Activated B cell treated with CpG ODN at 0.5 μM for 24 hours (primary cell): ENCODE data around the gene ENO1. TPM values are rescaled to one million over a fixed set of nuclear protein-coding genes. Genes with fewer than 3 reads are reported as not detected.

Source experiments
- ATAC-seq: fragments of 200-7000 bp; cut with Tn5 transposase; one replicate; pipeline ENCODE4 v1.10.0; 2021; ENCODE audit warnings: low read depth, mild to moderate bottlenecking, moderate library complexity
- CTCF ChIA-PET: fragments of 350-600 bp; sonication (Branson Sonifier 250); formaldehyde crosslinking; loops from one replicate; lab custom pipeline; 2021; ENCODE audit warnings: antibody characterized with exemption; lab: Charles Lee
- POLR2A ChIA-PET: fragments of 350-600 bp; sonication (Branson Sonifier 250); formaldehyde crosslinking; loops from one replicate; lab custom pipeline; 2021; ENCODE audit warnings: antibody characterized with exemption; lab: Charles Lee
- DNase-seq: peaks from one replicate; pipeline ENCODE4 v3.0.0; 2022
- H3K27ac Mint-ChIP-seq: one replicate; pipeline ENCODE4 v1.8.0; 2020; ENCODE audit warnings: mixed read lengths
- H3K27me3 Mint-ChIP-seq: one replicate; pipeline ENCODE4 v1.8.0; 2021; ENCODE audit warnings: mixed read lengths
- H3K36me3 Mint-ChIP-seq: one replicate; pipeline ENCODE4 v1.8.0; 2021; ENCODE audit warnings: low read depth, mixed read lengths
- H3K4me1 Mint-ChIP-seq: one replicate; pipeline ENCODE4 v1.8.0; 2021; ENCODE audit warnings: mixed read lengths
- H3K4me3 Mint-ChIP-seq: one replicate; pipeline ENCODE4 v1.8.0; 2020; ENCODE audit warnings: mild to moderate bottlenecking, mixed read lengths
- H3K9me3 Mint-ChIP-seq: one replicate; pipeline ENCODE4 v1.8.0; 2020; ENCODE audit warnings: mixed read lengths
- intact Hi-C: fragments of 100-400 bp; cut with micrococcal nuclease; formaldehyde crosslinking; loops from one replicate; pipeline ENCODE4 v1.15.1; 2024
- total RNA-seq: library from RNA; stranded (reverse); gene quantifications from 2 replicates; pipeline ENCODE4 v1.2.3, GENCODE V29; 2022
- TF ChIP-seq, protein P1 (sequence below): fragments of 200-600 bp; IDR thresholded peaks from one replicate; pipeline ENCODE4 v1.8.0; 2022; ENCODE audit warnings: antibody characterized with exemption, mild to moderate bottlenecking

ENO1 gene
- total RNA-seq, 1 donor from 2014 or later, result 837 TPM

DNA sequence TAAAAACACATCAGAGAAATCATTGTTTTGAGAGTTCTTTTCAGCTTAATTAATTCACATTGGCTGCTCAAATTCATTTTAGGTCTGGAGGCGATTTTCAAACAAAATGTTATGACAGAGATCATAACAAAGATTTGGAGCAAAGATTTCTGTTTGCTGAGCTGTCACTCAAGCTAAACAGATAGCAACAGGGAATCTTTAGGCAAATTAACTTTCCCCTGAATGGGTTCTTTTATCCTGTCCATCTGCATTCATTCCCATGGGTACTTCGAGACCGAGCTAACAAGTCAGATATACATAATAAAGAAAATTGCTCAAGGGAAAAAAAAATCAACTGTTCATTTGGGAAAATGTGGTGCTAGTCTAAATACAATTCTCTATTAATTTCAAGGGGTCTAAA, 37.0 kb upstream of the ENO1 start:
- TF ChIP-seq, protein P1, sequence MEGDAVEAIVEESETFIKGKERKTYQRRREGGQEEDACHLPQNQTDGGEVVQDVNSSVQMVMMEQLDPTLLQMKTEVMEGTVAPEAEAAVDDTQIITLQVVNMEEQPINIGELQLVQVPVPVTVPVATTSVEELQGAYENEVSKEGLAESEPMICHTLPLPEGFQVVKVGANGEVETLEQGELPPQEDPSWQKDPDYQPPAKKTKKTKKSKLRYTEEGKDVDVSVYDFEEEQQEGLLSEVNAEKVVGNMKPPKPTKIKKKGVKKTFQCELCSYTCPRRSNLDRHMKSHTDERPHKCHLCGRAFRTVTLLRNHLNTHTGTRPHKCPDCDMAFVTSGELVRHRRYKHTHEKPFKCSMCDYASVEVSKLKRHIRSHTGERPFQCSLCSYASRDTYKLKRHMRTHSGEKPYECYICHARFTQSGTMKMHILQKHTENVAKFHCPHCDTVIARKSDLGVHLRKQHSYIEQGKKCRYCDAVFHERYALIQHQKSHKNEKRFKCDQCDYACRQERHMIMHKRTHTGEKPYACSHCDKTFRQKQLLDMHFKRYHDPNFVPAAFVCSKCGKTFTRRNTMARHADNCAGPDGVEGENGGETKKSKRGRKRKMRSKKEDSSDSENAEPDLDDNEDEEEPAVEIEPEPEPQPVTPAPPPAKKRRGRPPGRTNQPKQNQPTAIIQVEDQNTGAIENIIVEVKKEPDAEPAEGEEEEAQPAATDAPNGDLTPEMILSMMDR, result no peak
- intact Hi-C loops, result no loop called here
- Mint-ChIP-seq H3K27me3 (peaks cover 5% of the 10 kb centered on the region), H3K9me3 (no peaks in the 10 kb centered on the region), H3K4me3 (no peak overlapping the region), H3K36me3 (no peaks in the 10 kb centered on the region), H3K27ac (no peak overlapping the region), H3K4me1 (no peaks in the 10 kb centered on the region)
- ChIA-PET CTCF (interaction anchor here (0.5 to 0.8 kb wide), 2 partner anchors 17 to 187 kb away, joined by 4 to 5 read pairs; no protein-coding TSS in a partner anchor), POLR2A (no interaction called here)
- no peak for ATAC-seq
- DNase-seq, result no peak

DNA sequence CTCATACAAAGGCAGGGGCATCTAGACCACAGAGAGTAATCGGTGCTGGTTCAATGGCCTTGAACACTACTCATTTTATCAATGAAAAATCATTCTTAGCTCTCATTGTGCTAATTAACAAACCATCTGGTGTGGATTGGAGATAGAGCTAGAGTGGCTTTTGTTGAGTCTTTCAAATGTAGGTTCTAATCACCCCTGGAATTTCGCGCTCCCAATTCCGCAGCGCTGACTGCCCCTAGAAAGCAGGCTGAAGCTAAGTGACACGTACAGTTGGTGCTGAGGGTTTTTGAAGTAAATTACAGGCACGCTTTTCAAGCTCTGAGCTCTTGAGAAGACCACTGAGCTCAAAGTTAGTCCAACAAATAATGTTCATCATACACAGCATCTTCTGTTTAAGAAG, 36.0 kb upstream of the ENO1 start:
- intact Hi-C loops, result no loop called here
- H3K36me3 Mint-ChIP-seq, result no peaks in the 10 kb centered on the region
- no peak overlapping the region for H3K27ac Mint-ChIP-seq
- CTCF ChIA-PET, result interaction anchor here (1.2 to 1.4 kb wide), 2 partner anchors 55 to 66 kb away, joined by 3 to 4 read pairs; no protein-coding TSS in a partner anchor
- no peak overlapping the region for H3K4me3 Mint-ChIP-seq
- ATAC-seq (no peak), DNase-seq (no peak)
- H3K4me1 Mint-ChIP-seq, result no peaks in the 10 kb centered on the region
- no peaks in the 10 kb centered on the region for H3K9me3 Mint-ChIP-seq
- peaks cover 9% of the 10 kb centered on the region for H3K27me3 Mint-ChIP-seq
- TF ChIP-seq, protein P1, result no peak
- POLR2A ChIA-PET, result interaction anchor here (0.6 kb wide), 1 partner anchor 189 kb away, joined by 5 read pairs; no protein-coding TSS in a partner anchor

DNA sequence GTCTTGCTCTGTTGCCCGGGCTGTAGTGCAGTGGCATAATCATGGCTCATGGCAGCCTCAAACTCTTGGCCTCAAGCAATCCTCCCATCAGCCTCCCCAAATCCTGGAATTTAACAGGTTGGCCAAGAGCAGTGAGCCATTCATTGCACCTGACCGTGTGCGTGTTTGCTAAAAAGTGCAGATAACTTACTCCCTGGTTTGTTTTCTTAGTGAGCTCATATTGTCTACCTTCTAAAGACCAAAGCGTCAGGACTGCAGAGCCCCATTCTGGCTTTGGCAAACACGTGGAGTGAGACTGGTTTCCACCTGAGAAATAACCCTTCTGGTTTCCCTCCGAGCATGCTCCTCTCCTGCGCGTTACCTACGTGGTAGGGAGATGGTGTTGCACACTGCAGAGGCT, 35.0 kb upstream of the ENO1 start:
- CTCF ChIA-PET, result interaction anchor here (1.4 kb wide), 1 partner anchor 65 kb away, joined by 3 read pairs; no protein-coding TSS in a partner anchor
- Mint-ChIP-seq H3K4me1 (no peaks in the 10 kb centered on the region), H3K4me3 (no peak overlapping the region), H3K27me3 (peaks cover 9% of the 10 kb centered on the region), H3K9me3 (no peaks in the 10 kb centered on the region), H3K27ac (no peak overlapping the region), H3K36me3 (no peaks in the 10 kb centered on the region)
- DNase-seq, result no peak
- TF ChIP-seq, protein P1, result no peak
- intact Hi-C loops, result no loop called here
- POLR2A ChIA-PET, result no interaction called here
- no peak for ATAC-seq

DNA sequence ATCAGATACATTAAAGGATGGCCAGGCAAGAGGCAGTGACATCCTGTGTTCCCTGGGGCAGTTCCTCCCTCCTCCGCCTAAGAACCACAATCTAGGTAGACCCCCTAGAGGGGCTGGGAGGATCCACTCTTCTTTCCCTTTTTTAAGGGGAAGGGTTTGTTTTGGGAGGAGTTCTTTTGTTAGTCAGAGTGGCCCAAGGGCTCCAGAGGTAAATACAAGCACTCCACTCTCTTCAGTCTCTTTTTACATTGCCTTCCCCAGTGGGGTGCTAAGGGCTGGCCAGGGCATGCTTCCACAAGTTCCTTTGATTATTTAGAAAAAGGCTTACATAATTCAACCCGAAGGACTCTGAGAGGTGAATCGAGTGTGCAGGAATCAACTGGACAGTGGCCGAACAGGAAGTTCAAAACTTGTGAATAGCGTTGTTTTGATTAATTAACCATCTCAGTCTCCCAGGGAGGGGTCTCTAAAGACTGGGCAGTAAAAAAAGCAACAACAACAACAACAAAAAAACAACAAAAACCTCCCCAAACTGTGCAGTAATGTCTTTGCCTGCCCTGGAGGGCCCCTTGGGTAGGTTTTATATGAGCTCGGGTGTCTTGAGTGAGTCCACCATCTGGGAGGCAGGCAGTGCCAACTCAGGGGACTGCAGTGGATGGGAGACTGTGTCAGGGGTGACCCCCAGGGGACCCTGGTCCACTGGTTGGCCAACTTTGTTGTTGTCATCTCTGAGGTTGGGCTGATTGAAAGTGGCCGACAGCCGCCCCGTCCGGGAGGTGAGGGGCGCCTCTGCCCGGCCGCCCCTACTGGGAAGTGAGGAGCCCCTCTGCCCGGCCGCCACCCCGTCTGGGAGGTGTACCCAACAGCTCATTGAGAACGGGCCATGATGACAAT, 33.2 kb upstream of the ENO1 start:
- no peak for ATAC-seq

DNA sequence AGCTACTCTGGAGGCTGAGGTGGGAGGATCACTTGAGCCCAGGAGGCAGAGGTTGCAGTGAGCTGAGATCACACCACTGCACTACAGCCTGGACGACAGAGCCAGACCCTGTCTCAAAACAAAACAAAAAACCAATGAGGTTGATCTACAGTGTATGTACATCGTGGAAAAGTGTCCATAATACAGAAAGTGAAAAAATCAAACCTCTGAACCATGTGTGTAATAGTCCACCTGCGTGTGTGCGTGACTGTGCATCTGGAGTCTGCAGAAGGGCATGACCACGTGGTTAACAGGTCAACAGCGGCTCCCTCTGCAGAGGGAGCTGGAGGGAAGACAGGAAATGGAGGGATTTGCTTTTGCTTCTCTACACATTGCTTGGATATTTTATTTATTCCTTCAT, 32.4 kb upstream of the ENO1 start:
- no peak overlapping the region for H3K27ac Mint-ChIP-seq
- CTCF ChIA-PET, result no interaction called here
- ATAC-seq, result no peak
- peaks cover 9% of the 10 kb centered on the region for H3K27me3 Mint-ChIP-seq
- TF ChIP-seq, protein P1, result no peak
- intact Hi-C loops, result no loop called here
- no peaks in the 10 kb centered on the region for H3K9me3 Mint-ChIP-seq
- DNase-seq, result no peak
- H3K4me1 Mint-ChIP-seq, result no peaks in the 10 kb centered on the region
- POLR2A ChIA-PET, result no interaction called here
- H3K4me3 Mint-ChIP-seq, result no peak overlapping the region
- H3K36me3 Mint-ChIP-seq, result no peaks in the 10 kb centered on the region

More for the DNA sequence above, 33.2 kb upstream of the ENO1 start:
- H3K4me3 Mint-ChIP-seq, result no peak overlapping the region
- intact Hi-C loops, result no loop called here
- DNase-seq, result no peak
- POLR2A ChIA-PET, result no interaction called here
- peaks cover 9% of the 10 kb centered on the region for H3K27me3 Mint-ChIP-seq
- H3K36me3 Mint-ChIP-seq, result no peaks in the 10 kb centered on the region
- TF ChIP-seq, protein P1, result no peak
- H3K9me3 Mint-ChIP-seq, result no peaks in the 10 kb centered on the region
- CTCF ChIA-PET, result no interaction called here
- no peak overlapping the region for H3K27ac Mint-ChIP-seq
- no peaks in the 10 kb centered on the region for H3K4me1 Mint-ChIP-seq
